B cell (primary cell): ENCODE results near the gene MFSD6L. TPM values are rescaled to one million over a fixed set of nuclear protein-coding genes. Genes with fewer than 3 reads are reported as not detected.
A peak's percentile ranks its signal among the peaks of the same experiment; 100 is the strongest.

Experiments
- ATAC-seq: fragments of 200-7000 bp; cut with Tn5 transposase; one replicate; pipeline ENCODE4 v1.10.0; 2021; ENCODE audit warnings: low read depth, mild to moderate bottlenecking, moderate number of reproducible peaks, moderate library complexity
- CTCF ChIA-PET: fragments of 350-600 bp; sonication (Branson Sonifier 250); formaldehyde crosslinking; loops from one replicate; lab custom pipeline; 2021; ENCODE audit warnings: antibody characterized with exemption, inconsistent platforms; lab: Charles Lee
- POLR2A ChIA-PET: fragments of 350-600 bp; sonication (Branson Sonifier 250); formaldehyde crosslinking; loops from one replicate; lab custom pipeline; 2021; ENCODE audit warnings: antibody characterized with exemption; lab: Charles Lee
- DNase-seq: peaks from one replicate; pipeline ENCODE4 v3.0.0; 2013
- H2AFZ ChIP-seq: 2 replicates; pipeline ENCODE4 v1.6.1; 2012; ENCODE audit warnings: mild to moderate bottlenecking, low read depth, low read length; ENCODE audit not compliant: insufficient read depth, poor library complexity, severe bottlenecking
- H3K27ac ChIP-seq, 2 donors: 1 replicate in 1 of 2; 2 replicates in 1 of 2; pipeline ENCODE4 v1.5.1; 2012 to 2013; ENCODE audit warnings: low read length in 2 of 2, mild to moderate bottlenecking in 2 of 2, moderate library complexity in 1 of 2
- H3K27me3 ChIP-seq, 4 experiments: fragments of 200-600 bp in 1 of 4; sonication (generic) in 1 of 4; replicated peaks in 1 of 4; 1 replicate in 2 of 4; 2 replicates in 2 of 4; pipeline versions ENCODE4 v1.6.1 to v1.7.0; 2013 to 2016; ENCODE audit warnings: low read length in 3 of 4, mild to moderate bottlenecking in 2 of 4, mixed read lengths in 1 of 4, moderate library complexity in 1 of 4; ENCODE audit not compliant: insufficient read depth in 4 of 4, control insufficient read depth in 3 of 4; ENCODE audit errors: control extremely low read depth in 1 of 4
- H3K36me3 ChIP-seq, 2 experiments: replicated peaks in 1 of 2; 1 replicate in 1 of 2; 2 replicates in 1 of 2; pipeline versions ENCODE4 v1.6.1 to v1.7.1; 2013; ENCODE audit warnings: low read length in 1 of 2; ENCODE audit not compliant: insufficient read depth in 2 of 2, control insufficient read depth in 1 of 2; ENCODE audit errors: control extremely low read depth in 1 of 2, extremely low read depth in 1 of 2
- H3K4me1 ChIP-seq, 2 donors: fragments of 200-600 bp in 1 of 2; sonication (generic) in 1 of 2; 1 replicate in 1 of 2; 2 replicates in 1 of 2; pipeline versions ENCODE4 v1.5.1 to v1.6.1; 2013 to 2017; ENCODE audit warnings: low read length in 2 of 2; ENCODE audit not compliant: control insufficient read depth in 2 of 2, insufficient read depth in 2 of 2
- H3K4me2 ChIP-seq: replicated peaks from 2 replicates; pipeline ENCODE3; 2012; ENCODE audit warnings: mild to moderate bottlenecking, low read depth, low read length; ENCODE audit not compliant: poor library complexity, severe bottlenecking
- H3K4me3 ChIP-seq, 5 experiments: fragments of 200-600 bp in 1 of 5; sonication (generic) in 1 of 5; 1 replicate in 3 of 5; 2 replicates in 2 of 5; pipeline versions ENCODE4 v1.5.1 to v1.7.0; 2011 to 2016; ENCODE audit warnings: low read length in 4 of 5, mild to moderate bottlenecking in 4 of 5, low read depth in 2 of 5, control low read depth in 1 of 5, moderate library complexity in 1 of 5; ENCODE audit not compliant: insufficient read depth in 1 of 5; ENCODE audit errors: control extremely low read depth in 1 of 5, extremely low read depth in 1 of 5
- H3K79me2 ChIP-seq: fragments of 200-600 bp; sonication (generic); one replicate; pipeline ENCODE4 v1.6.0; 2016; ENCODE audit warnings: low read length; ENCODE audit not compliant: control insufficient read depth, insufficient read depth
- H3K9ac ChIP-seq: fragments of 200-600 bp; sonication (generic); 2 replicates; pipeline ENCODE4 v1.6.1; 2017; ENCODE audit warnings: mild to moderate bottlenecking, low read length, moderate library complexity
- H3K9me3 ChIP-seq, 3 donors: one replicate each; pipeline versions ENCODE4 v1.6.1 to v1.7.1; 2013; ENCODE audit warnings: low read length in 2 of 3; ENCODE audit not compliant: control insufficient read depth in 2 of 3, insufficient read depth in 1 of 3; ENCODE audit errors: control extremely low read depth in 1 of 3
- H4K20me1 ChIP-seq: 2 replicates; pipeline ENCODE4 v1.6.0; 2012; ENCODE audit warnings: mild to moderate bottlenecking, low read length; ENCODE audit not compliant: insufficient read depth, control insufficient read depth, poor library complexity, severe bottlenecking
- H3K27ac Mint-ChIP-seq: one replicate; pipeline ENCODE4 v1.8.0; 2021; ENCODE audit warnings: mixed read lengths
- H3K27me3 Mint-ChIP-seq: one replicate; pipeline ENCODE4 v1.8.0; 2021; ENCODE audit warnings: mixed read lengths
- H3K4me1 Mint-ChIP-seq: one replicate; pipeline ENCODE4 v1.8.0; 2021; ENCODE audit warnings: mixed read lengths
- H3K4me3 Mint-ChIP-seq: one replicate; pipeline ENCODE4 v1.8.0; 2021; ENCODE audit warnings: mixed read lengths
- H3K9me3 Mint-ChIP-seq: one replicate; pipeline ENCODE4 v1.8.0; 2022; ENCODE audit warnings: mixed read lengths; ENCODE audit not compliant: insufficient read depth
- EZH2 ChIP-seq: IDR thresholded peaks from 2 replicates; pipeline ENCODE4 v1.6.1; 2012; ENCODE audit warnings: borderline replicate concordance, low read depth, mild to moderate bottlenecking, moderate library complexity, low read length; ENCODE audit not compliant: insufficient read depth, poor library complexity, severe bottlenecking
- WGBS: methylation state at CpG from one replicate; pipeline ENCODE4 v1.1.5; 2013; ENCODE audit warnings: missing lambda C conversion rate; ENCODE audit not compliant: insufficient coverage; 5-methylcytosine and 5-hydroxymethylcytosine counted together
- intact Hi-C: fragments of 100-400 bp; cut with micrococcal nuclease; formaldehyde crosslinking; loops from one replicate; pipeline ENCODE4 v1.10.0; 2022
- polyA plus RNA-seq: library from polyadenylated mRNA; depleted of rRNA; stranded (reverse); fragments of >200 nt; gene quantifications from 2 replicates; pipeline ENCODE4 v1.2.3, GENCODE V29; 2012
- total RNA-seq, 2 donors: library from RNA; stranded (reverse); fragments of 120-200 nt in 1 of 2; gene quantifications; 1 replicate in 1 of 2; 2 replicates in 1 of 2; pipeline versions ENCODE4 v1.2.3 to v1.2.4, GENCODE V29; 2013 to 2022
- TF ChIP-seq, protein P1 (sequence below): fragments of 200-600 bp; IDR thresholded peaks from one replicate; pipeline ENCODE4 v1.8.0; 2022; ENCODE audit warnings: antibody characterized with exemption, mild to moderate bottlenecking

The MFSD6L gene
- total and polyA plus RNA-seq, 2 donors (not counting 1 experiment from before 2014, with no cell fraction given): 0.24 to 0.37 TPM

GRCh38 chr17:8847891-8848290 lies 48.7 kb upstream of the MFSD6L start:
- Histone ChIP-seq H3K4me2 (no peak overlapping the region), H4K20me1 (no peaks in the 10 kb centered on the region), H3K79me2 (no peaks in the 10 kb centered on the region), H3K4me3 (no peak overlapping the region), H3K27me3 (no peaks in the 10 kb centered on the region), H3K27ac (no peak overlapping the region), H3K9ac (no peak overlapping the region), H3K4me1 (peaks cover 21 to 24% of the 10 kb centered on the region in 2 donors), H3K9me3 (peaks cover 0 to 3% (median 0%) of the 10 kb centered on the region in 3 donors), H2AFZ (no peak overlapping the region), H3K36me3 (no peaks in the 10 kb centered on the region)
- Mint-ChIP-seq H3K4me3 (no peak overlapping the region), H3K27ac (no peak overlapping the region), H3K4me1 (peaks cover 28% of the 10 kb centered on the region), H3K9me3 (peaks cover 4% of the 10 kb centered on the region), H3K27me3 (peaks cover 3% of the 10 kb centered on the region)
- ChIA-PET CTCF (no interaction called here), POLR2A (no interaction called here)
- TF ChIP-seq, protein P1, sequence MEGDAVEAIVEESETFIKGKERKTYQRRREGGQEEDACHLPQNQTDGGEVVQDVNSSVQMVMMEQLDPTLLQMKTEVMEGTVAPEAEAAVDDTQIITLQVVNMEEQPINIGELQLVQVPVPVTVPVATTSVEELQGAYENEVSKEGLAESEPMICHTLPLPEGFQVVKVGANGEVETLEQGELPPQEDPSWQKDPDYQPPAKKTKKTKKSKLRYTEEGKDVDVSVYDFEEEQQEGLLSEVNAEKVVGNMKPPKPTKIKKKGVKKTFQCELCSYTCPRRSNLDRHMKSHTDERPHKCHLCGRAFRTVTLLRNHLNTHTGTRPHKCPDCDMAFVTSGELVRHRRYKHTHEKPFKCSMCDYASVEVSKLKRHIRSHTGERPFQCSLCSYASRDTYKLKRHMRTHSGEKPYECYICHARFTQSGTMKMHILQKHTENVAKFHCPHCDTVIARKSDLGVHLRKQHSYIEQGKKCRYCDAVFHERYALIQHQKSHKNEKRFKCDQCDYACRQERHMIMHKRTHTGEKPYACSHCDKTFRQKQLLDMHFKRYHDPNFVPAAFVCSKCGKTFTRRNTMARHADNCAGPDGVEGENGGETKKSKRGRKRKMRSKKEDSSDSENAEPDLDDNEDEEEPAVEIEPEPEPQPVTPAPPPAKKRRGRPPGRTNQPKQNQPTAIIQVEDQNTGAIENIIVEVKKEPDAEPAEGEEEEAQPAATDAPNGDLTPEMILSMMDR: no peak
- no peak for TF ChIP-seq EZH2
- no peak for ATAC-seq
- intact Hi-C loops: no loop called here
- WGBS: 100% methylated on average over 1 of the region's 2 CpGs
- no peak for DNase-seq

DNA sequence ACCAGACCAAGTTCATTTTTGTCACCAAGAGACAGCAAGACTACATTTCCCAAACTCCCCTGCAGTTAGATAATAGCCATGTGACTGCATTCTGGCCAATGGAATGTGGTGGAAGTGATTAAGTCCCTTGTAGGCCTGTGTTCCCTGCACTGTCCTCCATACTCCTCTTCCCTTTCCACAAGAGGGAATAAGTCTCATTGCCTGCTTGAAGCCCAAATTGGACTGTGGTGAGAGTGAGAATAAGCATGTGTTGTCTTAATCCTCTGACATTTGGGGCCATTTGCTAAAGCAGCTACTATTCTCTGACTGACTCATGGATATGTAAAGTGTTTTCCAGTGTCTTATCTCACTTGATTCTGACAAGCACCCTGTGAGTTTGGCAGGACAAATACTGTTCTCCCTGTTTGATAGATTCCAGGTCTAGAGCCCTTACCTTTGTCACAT lies 47.6 kb upstream of the MFSD6L start:
- Histone ChIP-seq H3K36me3 (no peaks in the 10 kb centered on the region), H2AFZ (no peak overlapping the region), H4K20me1 (no peaks in the 10 kb centered on the region), H3K27ac (no peak overlapping the region), H3K4me1 (peaks cover 18 to 33% of the 10 kb centered on the region in 2 donors), H3K4me3 (no peak overlapping the region), H3K4me2 (no peak overlapping the region), H3K79me2 (no peaks in the 10 kb centered on the region), H3K27me3 (no peaks in the 10 kb centered on the region), H3K9me3 (peaks cover 0 to 3% (median 0%) of the 10 kb centered on the region in 3 donors), H3K9ac (no peak overlapping the region)
- H3K27me3 Mint-ChIP-seq: peaks cover under 1% of the 10 kb centered on the region
- ChIA-PET POLR2A (no interaction called here), CTCF (no interaction called here)
- TF ChIP-seq EZH2: no peak
- TF ChIP-seq, protein P1: no peak
- peak; percentile 21 for ATAC-seq
- H3K27ac Mint-ChIP-seq: no peak overlapping the region
- peaks cover 32% of the 10 kb centered on the region for H3K4me1 Mint-ChIP-seq
- DNase-seq: no peak
- peaks cover 4% of the 10 kb centered on the region for H3K9me3 Mint-ChIP-seq
- no peak overlapping the region for H3K4me3 Mint-ChIP-seq
- intact Hi-C loops: no loop called here
